Immature natural killer cell (primary cell): ENCODE data around the gene MPRIP. TPM values are rescaled to one million over a fixed set of nuclear protein-coding genes. Genes with fewer than 3 reads are reported as not detected.
"Not testable (repeated sequence)": the region's sequence is repeated elsewhere in the genome, so short reads cannot be mapped to it uniquely, and the experiment has no call there.

Experiments
- DNase-seq, 3 donors: peaks; one replicate each; pipeline ENCODE4 v3.0.0; 2022; ENCODE audit warnings: mixed read lengths in 1 of 3
- H3K27ac Mint-ChIP-seq, 6 donors: one replicate each; pipeline ENCODE4 v1.8.0; 2020; ENCODE audit warnings: mixed read lengths in 6 of 6, mild to moderate bottlenecking in 5 of 6, inconsistent platforms in 4 of 6, moderate library complexity in 3 of 6
- H3K27me3 Mint-ChIP-seq, 3 donors: one replicate each; pipeline ENCODE4 v1.8.0; 2020 to 2021; ENCODE audit warnings: low read depth in 3 of 3, mild to moderate bottlenecking in 3 of 3, mixed read lengths in 3 of 3, moderate library complexity in 3 of 3, inconsistent platforms in 1 of 3
- H3K36me3 Mint-ChIP-seq, 3 donors: one replicate each; pipeline ENCODE4 v1.8.0; 2020; ENCODE audit warnings: mixed read lengths in 3 of 3, inconsistent platforms in 2 of 3, mild to moderate bottlenecking in 2 of 3
- H3K4me1 Mint-ChIP-seq, 2 donors: one replicate each; pipeline ENCODE4 v1.8.0; 2020; ENCODE audit warnings: inconsistent platforms in 2 of 2, mild to moderate bottlenecking in 2 of 2, mixed read lengths in 2 of 2, moderate library complexity in 1 of 2
- H3K4me3 Mint-ChIP-seq, 5 donors: one replicate each; pipeline ENCODE4 v1.8.0; 2020; ENCODE audit warnings: mild to moderate bottlenecking in 5 of 5, mixed read lengths in 5 of 5, inconsistent platforms in 3 of 5, moderate library complexity in 3 of 5
- H3K9me3 Mint-ChIP-seq, 6 donors: one replicate each; pipeline ENCODE4 v1.8.0; 2020; ENCODE audit warnings: mild to moderate bottlenecking in 6 of 6, mixed read lengths in 6 of 6, inconsistent platforms in 4 of 6, moderate library complexity in 3 of 6
- polyA plus RNA-seq, 3 donors: library from polyadenylated mRNA; unstranded; fragments of 300-500 nt; fragmentation: Illumina TruSeq; gene quantifications; one replicate each; pipeline ENCODE4 v1.2.3, GENCODE V29; 2021

Gene MPRIP
- polyA plus RNA-seq, 3 donors from 2014 or later, result 1.2 to 15.1 (median 4.2) TPM

- H3K4me3 Mint-ChIP-seq, H3K36me3 Mint-ChIP-seq, H3K9me3 Mint-ChIP-seq, H3K4me1 Mint-ChIP-seq, H3K27me3 Mint-ChIP-seq, DNase-seq, H3K27ac Mint-ChIP-seq: not testable (repeated sequence)
Measured at GRCh38 chr17:17004997-17005614, 37.2 kb upstream of the MPRIP start.

GRCh38 chr17:17007891-17008290, 34.4 kb upstream of the MPRIP start:
- not testable (repeated sequence) for H3K9me3 Mint-ChIP-seq, DNase-seq, H3K4me3 Mint-ChIP-seq, H3K27ac Mint-ChIP-seq, H3K36me3 Mint-ChIP-seq, H3K27me3 Mint-ChIP-seq, H3K4me1 Mint-ChIP-seq

- not testable (repeated sequence) for H3K27ac Mint-ChIP-seq, H3K27me3 Mint-ChIP-seq, H3K4me1 Mint-ChIP-seq, H3K9me3 Mint-ChIP-seq, H3K4me3 Mint-ChIP-seq, DNase-seq, H3K36me3 Mint-ChIP-seq
Measured at GRCh38 chr17:17008621-17009397, 33.4 kb upstream of the MPRIP start.

- not testable (repeated sequence) for DNase-seq, H3K4me1 Mint-ChIP-seq, H3K9me3 Mint-ChIP-seq, H3K36me3 Mint-ChIP-seq, H3K27me3 Mint-ChIP-seq, H3K4me3 Mint-ChIP-seq, H3K27ac Mint-ChIP-seq
Measured at GRCh38 chr17:17009972-17010371, 32.3 kb upstream of the MPRIP start.

- DNase-seq, H3K27ac Mint-ChIP-seq, H3K36me3 Mint-ChIP-seq, H3K4me1 Mint-ChIP-seq, H3K9me3 Mint-ChIP-seq, H3K4me3 Mint-ChIP-seq, H3K27me3 Mint-ChIP-seq: not testable (repeated sequence)
Measured at GRCh38 chr17:17010545-17011034, 31.7 kb upstream of the MPRIP start.

GRCh38 chr17:17011043-17011907, 31.0 kb upstream of the MPRIP start:
- not testable (repeated sequence) for H3K4me3 Mint-ChIP-seq, H3K27ac Mint-ChIP-seq, DNase-seq, H3K9me3 Mint-ChIP-seq, H3K27me3 Mint-ChIP-seq, H3K4me1 Mint-ChIP-seq, H3K36me3 Mint-ChIP-seq

- H3K4me1 Mint-ChIP-seq, result peaks cover 12 to 15% of the 10 kb centered on the region in 2 donors
- H3K27ac Mint-ChIP-seq, H3K36me3 Mint-ChIP-seq, H3K9me3 Mint-ChIP-seq, DNase-seq, H3K27me3 Mint-ChIP-seq, H3K4me3 Mint-ChIP-seq: not testable (repeated sequence)
Measured at GRCh38 chr17:17013828-17014747, 28.2 kb upstream of the MPRIP start.

- not testable (repeated sequence) for H3K36me3 Mint-ChIP-seq, H3K9me3 Mint-ChIP-seq, H3K27ac Mint-ChIP-seq, H3K4me3 Mint-ChIP-seq, DNase-seq, H3K27me3 Mint-ChIP-seq
- peaks cover 12 to 15% of the 10 kb centered on the region in 2 donors for H3K4me1 Mint-ChIP-seq
Measured at GRCh38 chr17:17014748-17015124, 27.5 kb upstream of the MPRIP start.

GRCh38 chr17:17015230-17015629, 27.0 kb upstream of the MPRIP start:
- Mint-ChIP-seq H3K27me3 (peaks cover 0 to 1% (median 0%) of the 10 kb centered on the region in 3 donors), H3K4me1 (peaks cover 12 to 15% of the 10 kb centered on the region in 2 donors), H3K9me3 (peaks cover 0 to 3% (median 0%) of the 10 kb centered on the region in 6 donors), H3K36me3 (no peaks in the 10 kb centered on the region), H3K4me3 (no peak overlapping the region), H3K27ac (no peak overlapping the region)
- no peak for DNase-seq

- peak in 1 of 3 donors; percentile 21 for DNase-seq
- not testable (repeated sequence) for H3K9me3 Mint-ChIP-seq, H3K4me3 Mint-ChIP-seq, H3K27me3 Mint-ChIP-seq, H3K36me3 Mint-ChIP-seq
- Mint-ChIP-seq H3K27ac (peak overlapping the region in 3 of 6 donors; percentile 10 to 64 (median 25)), H3K4me1 (peaks cover 12 to 15% of the 10 kb centered on the region in 2 donors)
Measured at GRCh38 chr17:17016199-17017197, 25.8 kb upstream of the MPRIP start.

GRCh38 chr17:17017343-17018014, 24.8 kb upstream of the MPRIP start:
- H3K27ac Mint-ChIP-seq, result peak overlapping the region in 1 of 6 donors; percentile 30
- no peak overlapping the region for H3K4me3 Mint-ChIP-seq
- H3K4me1 Mint-ChIP-seq, result peaks cover 12 to 15% of the 10 kb centered on the region in 2 donors
- DNase-seq, result no peak
- peaks cover 0 to 1% (median 0%) of the 10 kb centered on the region in 3 donors for H3K27me3 Mint-ChIP-seq
- no peaks in the 10 kb centered on the region for H3K36me3 Mint-ChIP-seq
- H3K9me3 Mint-ChIP-seq, result peaks cover 0 to 3% (median 0%) of the 10 kb centered on the region in 6 donors

GRCh38 chr17:17018021-17018441, 24.2 kb upstream of the MPRIP start:
- Mint-ChIP-seq H3K27ac (peak overlapping the region in 1 of 6 donors; percentile 71), H3K9me3 (peaks cover 0 to 3% (median 0%) of the 10 kb centered on the region in 6 donors), H3K4me3 (no peak overlapping the region), H3K27me3 (peaks cover 0 to 1% (median 0%) of the 10 kb centered on the region in 3 donors), H3K4me1 (peaks cover 12 to 15% of the 10 kb centered on the region in 2 donors), H3K36me3 (no peaks in the 10 kb centered on the region)
- no peak for DNase-seq
